HFFc6 (cell line): ENCODE results near the gene CBS. TPM values are rescaled to one million over a fixed set of nuclear protein-coding genes. Genes with fewer than 3 reads are reported as not detected.

ENCODE experiments used
- DNase-seq: peaks from one replicate; pipeline ENCODE4 v3.0.0-alpha.2; 2018
- H3K27ac Mint-ChIP-seq: 2 replicates; pipeline ENCODE4 v1.8.0; 2020; ENCODE audit warnings: mild to moderate bottlenecking, mixed read lengths
- H3K27me3 Mint-ChIP-seq: 2 replicates; pipeline ENCODE4 v1.8.0; 2021; ENCODE audit warnings: mild to moderate bottlenecking, moderate library complexity, mixed read lengths; ENCODE audit not compliant: insufficient read depth
- H3K36me3 Mint-ChIP-seq: 2 replicates; pipeline ENCODE4 v1.8.0; 2021; ENCODE audit warnings: low read depth, mixed read lengths
- H3K4me1 Mint-ChIP-seq: 2 replicates; pipeline ENCODE4 v1.8.0; 2020; ENCODE audit warnings: low read depth, mixed read lengths
- H3K4me3 Mint-ChIP-seq: 2 replicates; pipeline ENCODE4 v1.8.0; 2020; ENCODE audit warnings: mild to moderate bottlenecking, moderate library complexity, mixed read lengths
- H3K9me3 Mint-ChIP-seq: 2 replicates; pipeline ENCODE4 v1.8.0; 2020; ENCODE audit warnings: mild to moderate bottlenecking, mixed read lengths
- total RNA-seq, 6 experiments: library from RNA; stranded (reverse); fragmentation: NEBNext Ultra II Directional; extraction: Animal tissue kit (Norgen Biotek cat#: 25700); gene quantifications; 2 replicates in 1 of 6; 3 replicates in 5 of 6; pipeline ENCODE4 v1.2.3, GENCODE V29; 2021
- TF ChIP-seq, protein P1 (sequence below): fragments of 200-600 bp; sonication (generic); IDR thresholded peaks from 2 replicates; pipeline ENCODE4 v1.5.0; 2021; ENCODE audit warnings: antibody characterized with exemption, mild to moderate bottlenecking

Gene CBS
- total RNA-seq, 6 experiments from 2014 or later: 39.8 to 57.0 (median 44.5) TPM

DNA sequence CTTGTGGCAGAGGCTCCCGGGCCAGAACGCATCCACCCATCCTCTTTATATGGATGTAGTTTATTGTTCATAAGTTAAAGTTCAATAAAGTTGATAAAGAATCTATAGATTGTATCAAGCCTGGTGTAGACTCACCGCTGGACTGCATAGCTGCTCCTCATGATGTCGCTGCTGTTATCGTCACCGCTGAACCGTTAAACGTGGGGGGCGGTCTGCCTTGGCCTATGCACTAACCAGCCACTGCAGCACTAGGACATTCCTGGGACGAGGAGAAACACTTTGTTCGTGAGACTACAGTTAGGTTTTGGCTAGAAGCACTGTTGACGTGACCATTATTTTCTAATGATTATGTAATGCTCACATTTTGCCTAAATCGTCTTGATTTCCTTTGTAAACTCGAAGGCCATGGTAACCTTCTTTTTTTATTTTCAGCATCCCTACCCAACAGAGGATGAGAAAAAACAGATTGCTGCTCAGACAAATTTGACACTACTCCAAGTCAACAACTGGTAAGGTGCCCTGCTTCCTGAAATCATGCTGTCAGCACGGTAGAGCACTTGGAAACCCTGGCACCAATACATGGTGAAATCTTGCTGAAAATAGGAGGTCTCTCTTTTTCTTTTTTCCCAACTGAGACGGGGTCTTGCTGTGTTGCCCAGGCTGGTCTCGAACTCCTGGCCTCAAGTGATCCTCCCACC lies 51.0 kb downstream of the CBS start:
- TF ChIP-seq, protein P1, sequence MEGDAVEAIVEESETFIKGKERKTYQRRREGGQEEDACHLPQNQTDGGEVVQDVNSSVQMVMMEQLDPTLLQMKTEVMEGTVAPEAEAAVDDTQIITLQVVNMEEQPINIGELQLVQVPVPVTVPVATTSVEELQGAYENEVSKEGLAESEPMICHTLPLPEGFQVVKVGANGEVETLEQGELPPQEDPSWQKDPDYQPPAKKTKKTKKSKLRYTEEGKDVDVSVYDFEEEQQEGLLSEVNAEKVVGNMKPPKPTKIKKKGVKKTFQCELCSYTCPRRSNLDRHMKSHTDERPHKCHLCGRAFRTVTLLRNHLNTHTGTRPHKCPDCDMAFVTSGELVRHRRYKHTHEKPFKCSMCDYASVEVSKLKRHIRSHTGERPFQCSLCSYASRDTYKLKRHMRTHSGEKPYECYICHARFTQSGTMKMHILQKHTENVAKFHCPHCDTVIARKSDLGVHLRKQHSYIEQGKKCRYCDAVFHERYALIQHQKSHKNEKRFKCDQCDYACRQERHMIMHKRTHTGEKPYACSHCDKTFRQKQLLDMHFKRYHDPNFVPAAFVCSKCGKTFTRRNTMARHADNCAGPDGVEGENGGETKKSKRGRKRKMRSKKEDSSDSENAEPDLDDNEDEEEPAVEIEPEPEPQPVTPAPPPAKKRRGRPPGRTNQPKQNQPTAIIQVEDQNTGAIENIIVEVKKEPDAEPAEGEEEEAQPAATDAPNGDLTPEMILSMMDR: no peak
- H3K27ac Mint-ChIP-seq: peak overlapping the region; percentile 85
- H3K27me3 Mint-ChIP-seq: no peaks in the 10 kb centered on the region
- no peak for DNase-seq
- no peak overlapping the region for H3K4me3 Mint-ChIP-seq
- peaks cover 40% of the 10 kb centered on the region for H3K36me3 Mint-ChIP-seq
- H3K4me1 Mint-ChIP-seq: peaks cover 29% of the 10 kb centered on the region
- no peaks in the 10 kb centered on the region for H3K9me3 Mint-ChIP-seq

DNA sequence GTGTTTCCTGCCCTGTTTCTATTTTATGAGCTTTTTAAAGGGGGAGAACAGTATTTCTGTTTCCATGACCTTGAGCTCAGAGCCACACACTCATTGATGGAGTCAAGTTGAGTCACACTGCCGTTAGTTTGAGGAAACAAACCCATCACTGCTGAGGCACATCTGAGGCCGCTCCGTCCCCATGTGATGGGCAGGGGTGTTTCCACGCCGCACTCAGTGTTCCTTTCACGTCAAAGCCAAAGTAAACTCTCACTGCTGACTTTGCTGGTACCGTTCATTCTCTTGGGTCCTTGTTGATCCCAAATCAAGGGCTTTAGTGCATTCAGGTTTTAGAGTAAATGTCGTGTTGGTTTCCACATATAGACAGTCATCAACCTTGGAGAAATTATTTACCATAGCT lies 52.5 kb downstream of the CBS start:
- peaks cover 29% of the 10 kb centered on the region for H3K4me1 Mint-ChIP-seq

DNA sequence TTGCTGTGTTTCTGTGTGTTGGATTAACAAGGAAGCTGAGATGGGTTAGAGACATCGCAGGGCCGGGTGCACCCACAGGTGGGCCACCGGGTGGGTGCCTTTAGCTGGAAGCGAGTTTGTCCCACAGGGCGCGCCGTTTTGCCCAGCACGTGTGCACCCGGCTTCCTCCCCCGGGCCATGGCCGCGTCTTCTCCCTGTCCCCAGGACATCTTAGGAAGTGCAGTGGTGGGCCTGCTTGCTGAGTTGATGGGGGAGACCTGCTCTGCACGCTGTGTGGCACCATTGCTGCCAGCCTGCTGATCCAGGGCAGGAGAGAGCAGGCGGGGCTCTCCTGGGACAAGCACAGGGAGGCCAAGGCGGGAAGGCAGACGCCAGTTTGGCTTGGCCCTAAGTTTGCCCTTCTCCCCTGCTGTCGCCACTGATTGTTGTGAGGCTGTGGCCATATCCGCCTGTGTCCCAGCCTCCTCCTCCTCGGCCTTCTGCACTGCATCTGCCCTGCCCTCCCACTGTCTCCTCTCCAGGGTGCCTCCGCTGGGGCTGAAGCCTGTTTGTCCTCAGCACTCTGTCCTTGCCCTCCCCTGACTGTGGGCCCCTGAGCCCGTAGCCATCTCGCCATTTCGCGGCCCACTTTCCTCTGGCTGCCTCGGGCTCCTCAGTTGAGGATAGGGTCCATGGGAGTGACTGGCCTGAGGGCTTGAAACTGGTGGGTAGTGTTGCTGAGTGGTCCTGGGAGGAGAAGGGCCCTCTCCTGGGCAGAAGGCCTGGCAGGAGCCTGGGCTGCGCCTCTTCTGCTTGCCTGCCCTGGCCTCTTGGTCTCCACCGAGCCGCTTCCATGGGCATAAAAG lies 53.7 kb downstream of the CBS start:
- H3K4me1 Mint-ChIP-seq: peaks cover 24% of the 10 kb centered on the region
- TF ChIP-seq, protein P1: no peak
- H3K27ac Mint-ChIP-seq: 0 out of 2 replicates have a peak overlapping the region, but pooled peaks have one; percentile 2
- peaks cover 19% of the 10 kb centered on the region for H3K36me3 Mint-ChIP-seq
- H3K9me3 Mint-ChIP-seq: no peaks in the 10 kb centered on the region
- H3K27me3 Mint-ChIP-seq: no peaks in the 10 kb centered on the region
- no peak overlapping the region for H3K4me3 Mint-ChIP-seq
- DNase-seq: no peak

More for the DNA sequence above, 52.5 kb downstream of the CBS start:
- Mint-ChIP-seq H3K27ac (no peak overlapping the region), H3K36me3 (peaks cover 27% of the 10 kb centered on the region), H3K9me3 (no peaks in the 10 kb centered on the region), H3K27me3 (no peaks in the 10 kb centered on the region), H3K4me3 (no peak overlapping the region)
- no peak for DNase-seq
- TF ChIP-seq, protein P1: no peak

DNA sequence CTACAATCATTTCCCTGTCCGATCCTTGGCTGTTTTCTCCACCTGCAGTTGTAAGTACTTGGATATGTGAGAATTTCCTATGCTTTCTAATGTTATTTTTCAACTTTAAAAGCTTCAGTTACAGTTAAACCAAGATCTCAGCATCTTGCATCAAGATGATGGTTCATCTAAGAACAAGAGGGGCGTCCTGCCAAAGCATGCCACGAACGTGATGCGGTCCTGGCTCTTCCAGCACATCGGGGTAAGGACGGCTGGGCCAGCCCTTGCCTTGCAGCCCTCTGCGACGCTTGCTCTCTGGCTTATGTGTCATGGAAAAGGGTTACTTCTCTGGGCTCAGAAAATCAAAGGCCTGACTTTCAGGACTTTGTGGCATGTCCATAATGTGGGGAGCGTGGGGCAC lies 54.4 kb downstream of the CBS start:
- TF ChIP-seq, protein P1: no peak
- no peak overlapping the region for H3K4me3 Mint-ChIP-seq
- DNase-seq: no peak
- no peaks in the 10 kb centered on the region for H3K9me3 Mint-ChIP-seq
- H3K4me1 Mint-ChIP-seq: peaks cover 16% of the 10 kb centered on the region
- no peaks in the 10 kb centered on the region for H3K27me3 Mint-ChIP-seq
- H3K27ac Mint-ChIP-seq: no peak overlapping the region; the same call in 1 of the 2 replicates
- peaks cover 17% of the 10 kb centered on the region for H3K36me3 Mint-ChIP-seq

DNA sequence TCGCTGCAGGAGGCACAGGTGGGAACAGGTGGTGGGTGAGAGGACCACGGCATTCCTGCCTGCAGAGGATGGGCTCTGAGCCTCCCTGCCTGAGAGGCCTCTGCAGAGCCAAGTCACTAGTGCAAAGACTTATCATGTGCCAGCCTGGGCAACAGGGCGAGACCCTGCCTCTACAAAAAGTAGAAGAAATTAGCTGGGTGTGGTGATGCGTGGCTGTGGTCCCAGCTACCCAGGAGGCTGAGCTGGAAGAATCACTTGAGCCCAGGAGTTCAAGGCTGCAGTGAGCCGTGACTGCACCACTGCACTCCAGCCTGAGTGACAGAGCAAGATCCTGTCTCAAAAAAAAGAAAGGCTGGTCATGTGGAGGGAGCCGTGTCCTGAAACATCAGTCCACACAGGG lies 54.9 kb downstream of the CBS start:
- Mint-ChIP-seq H3K4me3 (no peak overlapping the region), H3K9me3 (no peaks in the 10 kb centered on the region), H3K27ac (no peak overlapping the region; the same call in 1 of the 2 replicates), H3K4me1 (peaks cover 12% of the 10 kb centered on the region), H3K36me3 (peaks cover 17% of the 10 kb centered on the region), H3K27me3 (no peaks in the 10 kb centered on the region)
- TF ChIP-seq, protein P1: no peak
- DNase-seq: no peak
